ENCODE data around the gene SETX.
A peak's percentile ranks its signal among the peaks of the same experiment; 100 is the strongest.

Gene SETX

DNA sequence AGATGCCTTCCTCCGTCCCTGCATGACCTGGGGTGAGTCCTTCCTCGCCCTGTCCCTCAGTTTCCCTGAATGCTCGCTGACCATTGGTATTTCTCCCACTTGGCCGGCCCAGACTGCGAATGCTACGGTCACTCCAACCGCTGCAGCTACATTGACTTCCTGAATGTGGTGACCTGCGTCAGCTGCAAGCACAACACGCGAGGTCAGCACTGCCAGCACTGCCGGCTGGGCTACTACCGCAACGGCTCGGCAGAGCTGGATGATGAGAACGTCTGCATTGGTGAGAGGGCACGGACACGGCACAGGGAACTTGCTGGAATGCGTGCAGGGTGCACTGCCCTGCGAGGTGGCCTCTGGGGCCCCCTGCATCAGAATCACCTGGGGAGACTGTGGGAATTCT is 115.8 kb downstream of the SETX start:
- TF ChIP-seq POLR2A (IDR thresholded peaks at IDR 0.05; ENCODE audit: low read depth, low read length) (no peak), PAX5 (IDR thresholded peaks at IDR 0.05; ENCODE audit: insufficient read depth, low read length, severe bottlenecking) (no peak), POLR2AphosphoS5 (IDR thresholded peaks at IDR 0.05; ENCODE audit: low read depth, low read length) (no peak), SPI1 (IDR thresholded peaks at IDR 0.05; ENCODE audit: low read depth, low read length) (no peak), TAF1 (IDR thresholded peaks at IDR 0.05; ENCODE audit: low read depth, low read length) (no peak), POU2F2 (IDR thresholded peaks at IDR 0.05; ENCODE audit: low read depth, low read length) (no peak)
- FAIRE-seq (no peak), DNase-seq (ENCODE audit: insufficient read length, low spot score) (no peak)

DNA sequence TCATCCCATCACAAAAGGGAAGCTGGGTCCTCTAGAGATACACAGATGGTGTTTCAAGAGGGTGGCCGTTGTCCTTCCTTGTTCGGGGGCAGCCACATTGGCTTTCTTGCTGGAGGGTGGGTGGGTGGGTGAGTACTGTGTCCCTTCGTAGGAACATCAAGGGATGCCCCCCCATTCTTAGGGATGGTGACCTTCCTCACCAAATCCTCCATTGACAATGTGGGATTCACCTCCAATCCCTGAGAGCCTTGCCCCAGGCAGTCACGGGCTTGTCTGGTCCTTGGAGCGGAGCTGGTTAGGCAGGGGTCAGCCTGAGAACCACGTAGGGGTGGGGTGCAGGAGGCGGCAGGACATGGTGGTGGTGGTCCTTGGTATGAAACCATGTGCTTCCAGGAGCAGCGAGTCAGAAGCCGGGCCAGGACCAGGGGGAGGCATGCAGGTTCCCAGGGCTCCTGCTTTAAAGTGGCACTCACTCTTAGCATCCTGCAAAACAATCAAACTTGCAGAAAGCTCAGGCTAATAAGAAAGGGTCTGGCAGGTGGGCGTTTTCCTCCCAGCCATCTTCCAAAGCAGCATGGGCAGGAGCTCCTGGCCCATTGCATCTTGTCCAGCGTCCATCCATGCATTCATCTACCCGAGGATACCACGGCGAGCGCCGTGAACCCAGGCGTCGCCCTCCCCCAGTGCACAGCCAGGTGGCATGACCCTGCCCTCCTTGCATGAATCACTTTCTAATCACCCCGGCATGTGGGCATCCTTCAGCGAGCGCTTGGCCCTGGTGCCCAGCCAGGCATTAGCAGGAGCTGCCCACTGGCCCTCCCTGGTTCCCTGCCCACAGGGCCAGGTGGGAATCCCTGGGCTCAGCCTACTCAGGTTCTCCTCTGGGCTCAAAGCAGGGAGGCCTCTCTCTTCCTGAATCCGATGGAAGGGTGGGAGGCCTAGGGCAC is 116.5 kb downstream of the SETX start:
- FAIRE-seq (no peak), DNase-seq (ENCODE audit: insufficient read length, low spot score) (no peak)
- TF ChIP-seq SPI1 (IDR thresholded peaks at IDR 0.05; ENCODE audit: low read depth, low read length) (no peak), TAF1 (IDR thresholded peaks at IDR 0.05; ENCODE audit: low read depth, low read length) (no peak), POLR2AphosphoS5 (IDR thresholded peaks at IDR 0.05; ENCODE audit: low read depth, low read length) (no peak), POLR2A (IDR thresholded peaks at IDR 0.05; ENCODE audit: low read depth, low read length) (no peak), POU2F2 (IDR thresholded peaks at IDR 0.05; ENCODE audit: low read depth, low read length) (no peak), PAX5 (IDR thresholded peaks at IDR 0.05; ENCODE audit: insufficient read depth, low read length, severe bottlenecking) (no peak)

DNA sequence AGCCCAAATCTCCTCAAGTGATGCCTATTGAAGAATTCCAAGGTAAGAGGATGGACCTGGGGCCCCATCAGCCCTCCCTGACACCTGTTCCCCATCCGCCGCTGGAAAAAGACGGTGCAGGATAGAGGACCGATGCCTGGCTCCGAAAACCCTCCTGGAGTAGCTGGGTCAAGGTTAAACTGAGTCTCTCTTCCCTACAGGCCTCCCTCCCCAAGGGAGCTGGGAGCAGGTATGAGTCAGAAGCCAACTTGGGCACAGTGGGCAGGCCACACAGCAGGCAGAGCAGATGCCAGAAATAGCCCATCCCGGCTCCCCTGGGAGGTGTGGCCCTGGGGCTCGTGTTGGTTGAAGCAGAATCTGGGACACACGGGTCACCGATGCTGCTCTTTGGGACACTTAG is 117.3 kb downstream of the SETX start:
- FAIRE-seq = no peak
- no peak for DNase-seq (ENCODE audit: insufficient read length, low spot score)
- no peak for TF ChIP-seq PAX5 (IDR thresholded peaks at IDR 0.05; ENCODE audit: insufficient read depth, low read length, severe bottlenecking)
- TF ChIP-seq TAF1 (IDR thresholded peaks at IDR 0.05; ENCODE audit: low read depth, low read length) = no peak
- TF ChIP-seq POLR2AphosphoS5 (IDR thresholded peaks at IDR 0.05; ENCODE audit: low read depth, low read length) = no peak
- no peak for TF ChIP-seq SPI1 (IDR thresholded peaks at IDR 0.05; ENCODE audit: low read depth, low read length)
- TF ChIP-seq POU2F2 (IDR thresholded peaks at IDR 0.05; ENCODE audit: low read depth, low read length) = no peak
- TF ChIP-seq POLR2A (IDR thresholded peaks at IDR 0.05; ENCODE audit: low read depth, low read length) = no peak

DNA sequence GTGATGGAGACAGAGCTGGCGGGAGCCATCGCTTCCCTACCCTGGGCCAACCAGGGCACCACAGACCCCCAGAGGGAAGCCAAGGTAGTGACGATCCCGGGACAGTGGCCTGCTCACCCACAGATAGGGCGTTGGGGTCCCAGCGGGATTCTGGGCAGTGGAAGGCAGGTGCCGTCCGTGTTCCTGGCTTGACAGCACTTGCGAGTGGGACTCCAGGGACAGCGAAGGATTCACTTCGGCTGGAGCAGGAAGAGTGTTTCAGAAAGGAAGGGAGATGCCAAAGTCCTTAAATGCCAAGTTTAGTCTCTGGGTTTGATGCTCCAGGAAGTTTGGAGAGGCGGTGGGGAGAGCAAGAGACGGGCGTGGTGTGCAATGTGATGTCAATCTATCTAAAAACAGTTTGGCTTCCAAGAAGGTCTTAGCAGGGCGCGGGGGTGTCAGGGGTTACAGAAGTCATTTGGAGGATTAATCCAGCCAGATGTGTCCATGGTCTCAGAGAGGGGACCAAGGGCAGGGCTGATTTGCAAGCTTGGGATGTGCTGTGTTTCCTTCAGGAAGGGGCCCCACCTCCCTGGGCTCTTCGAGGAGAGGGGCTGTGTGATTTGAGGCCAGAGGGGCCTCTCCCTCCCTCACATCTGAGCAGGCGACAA is 118.0 kb downstream of the SETX start:
- FAIRE-seq = no peak

DNA sequence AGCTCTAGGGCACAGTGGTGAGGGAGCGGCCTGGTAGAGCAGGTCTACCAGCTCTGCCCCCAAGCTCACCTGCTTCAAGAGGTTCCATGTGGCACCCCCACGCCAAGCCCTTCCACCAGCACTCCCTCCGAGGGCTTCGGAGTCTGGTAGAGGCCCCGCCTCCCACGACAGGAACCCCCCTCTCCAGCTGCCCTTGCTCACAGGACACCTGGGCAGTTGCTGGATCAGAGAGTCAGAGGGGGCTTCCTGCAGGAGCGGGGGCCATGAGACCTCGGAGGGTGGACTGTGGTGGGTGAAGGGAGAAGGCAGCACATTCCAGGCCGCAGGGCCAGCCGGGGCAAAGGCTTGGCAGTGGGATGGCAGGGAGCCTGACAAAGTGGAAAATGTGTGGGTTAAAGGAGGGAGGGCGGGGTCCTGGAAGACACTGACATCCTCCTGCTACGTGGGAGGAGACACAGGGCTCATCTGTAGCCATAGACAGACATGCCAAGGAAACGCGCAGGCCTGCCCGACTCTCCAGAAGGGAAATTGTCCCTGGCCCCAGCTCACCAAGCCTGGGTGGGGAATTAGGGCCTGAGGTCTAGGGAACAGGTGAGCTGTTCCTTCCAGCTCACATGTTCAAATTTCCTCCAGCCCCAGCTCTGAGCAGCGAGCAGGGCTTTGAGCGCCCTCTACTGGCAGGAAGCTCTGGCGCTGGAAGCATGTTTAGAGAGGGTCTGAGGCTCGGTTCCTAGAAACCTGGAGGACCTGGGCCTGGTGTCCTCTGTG is 118.7 kb downstream of the SETX start:
- peak; percentile 72 for FAIRE-seq
- TF ChIP-seq POU2F2 (IDR thresholded peaks at IDR 0.05; ENCODE audit: low read depth, low read length) (no peak), PAX5 (IDR thresholded peaks at IDR 0.05; ENCODE audit: insufficient read depth, low read length, severe bottlenecking) (no peak), SPI1 (IDR thresholded peaks at IDR 0.05; ENCODE audit: low read depth, low read length) (no peak)
- DNase-seq (ENCODE audit: insufficient read length, low spot score) = peak; percentile 86

More for the DNA sequence above, 118.0 kb downstream of the SETX start:
- DNase-seq (ENCODE audit: insufficient read length, low spot score) = no peak
- TF ChIP-seq TAF1 (IDR thresholded peaks at IDR 0.05; ENCODE audit: low read depth, low read length) (no peak), PAX5 (IDR thresholded peaks at IDR 0.05; ENCODE audit: insufficient read depth, low read length, severe bottlenecking) (no peak)

DNA sequence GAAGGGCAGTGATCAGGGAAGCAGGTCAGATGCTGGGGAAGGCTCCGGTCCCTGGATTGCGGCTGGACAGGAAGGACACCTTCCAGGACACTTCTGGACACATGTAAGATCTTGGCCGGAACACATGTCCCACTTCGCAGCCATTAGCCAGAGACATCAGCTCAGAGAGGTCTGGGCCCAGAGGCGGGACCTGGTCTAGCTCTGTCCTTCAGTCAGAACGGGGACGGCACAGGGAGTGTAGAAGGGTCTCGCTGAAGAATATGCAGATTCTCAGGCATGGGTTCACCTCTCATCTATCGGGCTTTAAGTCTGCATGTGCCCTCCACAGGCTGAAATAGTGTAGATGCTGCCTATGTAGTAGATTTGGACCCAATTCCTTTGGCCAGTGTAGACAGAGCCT is 119.7 kb downstream of the SETX start:
- no peak for TF ChIP-seq SPI1 (IDR thresholded peaks at IDR 0.05; ENCODE audit: low read depth, low read length)
- no peak for TF ChIP-seq PAX5 (IDR thresholded peaks at IDR 0.05; ENCODE audit: insufficient read depth, low read length, severe bottlenecking)
- TF ChIP-seq POLR2AphosphoS5 (IDR thresholded peaks at IDR 0.05; ENCODE audit: low read depth, low read length) = no peak
- no peak for TF ChIP-seq POU2F2 (IDR thresholded peaks at IDR 0.05; ENCODE audit: low read depth, low read length)
- no peak for TF ChIP-seq TAF1 (IDR thresholded peaks at IDR 0.05; ENCODE audit: low read depth, low read length)
- TF ChIP-seq POLR2A (IDR thresholded peaks at IDR 0.05; ENCODE audit: low read depth, low read length) = no peak
- DNase-seq (ENCODE audit: insufficient read length, low spot score) (no peak), FAIRE-seq (no peak)

DNA sequence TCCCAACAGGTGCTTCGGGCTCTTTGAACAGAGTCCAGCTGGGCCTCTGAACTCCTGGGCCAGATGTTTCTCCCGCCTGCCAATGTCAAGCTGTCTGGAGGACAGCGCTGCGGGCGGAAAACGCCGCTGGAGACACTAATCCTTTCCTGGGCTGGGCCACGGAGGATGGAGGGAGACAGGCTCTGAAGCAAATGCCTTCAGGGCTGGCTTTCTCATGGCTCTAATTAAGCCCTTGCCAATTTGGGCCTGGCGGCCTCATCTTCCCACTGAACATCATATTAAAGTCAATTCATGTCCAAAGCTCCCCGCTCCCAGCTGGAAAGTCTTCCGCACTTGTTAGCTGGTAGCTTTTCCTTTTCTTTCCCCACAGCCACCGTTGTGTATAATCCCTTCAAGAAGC is 120.3 kb downstream of the SETX start:
- TF ChIP-seq TAF1 (IDR thresholded peaks at IDR 0.05; ENCODE audit: low read depth, low read length) = no peak
- no peak for TF ChIP-seq POU2F2 (IDR thresholded peaks at IDR 0.05; ENCODE audit: low read depth, low read length)
- no peak for TF ChIP-seq PAX5 (IDR thresholded peaks at IDR 0.05; ENCODE audit: insufficient read depth, low read length, severe bottlenecking)
- TF ChIP-seq POLR2A (IDR thresholded peaks at IDR 0.05; ENCODE audit: low read depth, low read length) = no peak
- TF ChIP-seq SPI1 (IDR thresholded peaks at IDR 0.05; ENCODE audit: low read depth, low read length) = no peak
- TF ChIP-seq POLR2AphosphoS5 (IDR thresholded peaks at IDR 0.05; ENCODE audit: low read depth, low read length) = no peak
- FAIRE-seq (no peak), DNase-seq (ENCODE audit: insufficient read length, low spot score) (no peak)

DNA sequence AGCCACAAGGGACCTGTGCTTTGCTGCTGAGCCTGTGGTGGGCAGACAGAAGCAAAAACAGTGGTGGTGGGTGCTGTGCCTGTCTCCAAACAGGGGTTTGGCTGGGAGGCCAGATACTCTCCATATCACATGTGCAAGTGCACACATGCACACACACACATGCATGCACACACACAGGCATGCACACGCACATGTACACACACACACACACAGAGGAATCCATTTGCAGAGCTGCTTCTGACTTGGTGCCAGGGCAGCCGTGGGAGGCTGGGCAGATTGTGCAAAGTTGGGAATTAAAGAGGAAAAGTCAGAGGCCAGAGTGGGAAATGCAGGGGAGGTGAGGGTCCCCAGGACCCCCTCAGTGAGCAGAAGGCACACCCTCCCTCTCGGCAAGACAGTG is 121.6 kb downstream of the SETX start:
- TF ChIP-seq POLR2AphosphoS5 (IDR thresholded peaks at IDR 0.05; ENCODE audit: low read depth, low read length) (no peak), PAX5 (IDR thresholded peaks at IDR 0.05; ENCODE audit: insufficient read depth, low read length, severe bottlenecking) (no peak), TAF1 (IDR thresholded peaks at IDR 0.05; ENCODE audit: low read depth, low read length) (no peak), POLR2A (IDR thresholded peaks at IDR 0.05; ENCODE audit: low read depth, low read length) (no peak), SPI1 (IDR thresholded peaks at IDR 0.05; ENCODE audit: low read depth, low read length) (no peak), POU2F2 (IDR thresholded peaks at IDR 0.05; ENCODE audit: low read depth, low read length) (no peak)
- DNase-seq (ENCODE audit: insufficient read length, low spot score) = no peak
- no peak for FAIRE-seq

DNA sequence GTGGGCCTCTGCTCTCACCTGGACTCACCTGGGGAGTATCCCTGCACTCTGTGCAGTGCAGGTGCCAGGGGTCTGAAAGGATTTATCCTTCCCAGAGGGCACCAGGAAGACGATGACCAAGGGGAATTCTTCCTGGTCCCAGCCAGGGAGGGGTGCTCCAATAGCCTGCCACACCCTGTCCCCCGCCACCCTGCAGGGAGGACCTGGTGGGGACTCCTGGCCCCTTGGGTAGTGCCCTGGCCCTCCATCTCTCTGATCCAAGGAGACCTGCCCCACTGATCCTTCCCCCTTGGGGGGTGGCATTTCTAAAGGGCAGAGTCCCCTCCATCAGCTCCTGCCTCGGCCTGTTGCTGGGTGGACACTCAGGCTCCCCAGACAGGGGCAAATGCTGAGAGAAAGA is 122.3 kb downstream of the SETX start:
- no peak for FAIRE-seq
- no peak for TF ChIP-seq POU2F2 (IDR thresholded peaks at IDR 0.05; ENCODE audit: low read depth, low read length)
- TF ChIP-seq TAF1 (IDR thresholded peaks at IDR 0.05; ENCODE audit: low read depth, low read length) = no peak
- no peak for TF ChIP-seq PAX5 (IDR thresholded peaks at IDR 0.05; ENCODE audit: insufficient read depth, low read length, severe bottlenecking)
- TF ChIP-seq POLR2A (IDR thresholded peaks at IDR 0.05; ENCODE audit: low read depth, low read length) = no peak
- no peak for TF ChIP-seq SPI1 (IDR thresholded peaks at IDR 0.05; ENCODE audit: low read depth, low read length)
- no peak for TF ChIP-seq POLR2AphosphoS5 (IDR thresholded peaks at IDR 0.05; ENCODE audit: low read depth, low read length)
- DNase-seq (ENCODE audit: insufficient read length, low spot score) = no peak

Measured in GM12891 (cell line).